Measurements from ENCODE around the gene ANKRD34B.
"Not testable (repeated sequence)": the region's sequence is repeated elsewhere in the genome, so short reads cannot be mapped to it uniquely, and the experiment has no call there.

Gene ANKRD34B

DNA sequence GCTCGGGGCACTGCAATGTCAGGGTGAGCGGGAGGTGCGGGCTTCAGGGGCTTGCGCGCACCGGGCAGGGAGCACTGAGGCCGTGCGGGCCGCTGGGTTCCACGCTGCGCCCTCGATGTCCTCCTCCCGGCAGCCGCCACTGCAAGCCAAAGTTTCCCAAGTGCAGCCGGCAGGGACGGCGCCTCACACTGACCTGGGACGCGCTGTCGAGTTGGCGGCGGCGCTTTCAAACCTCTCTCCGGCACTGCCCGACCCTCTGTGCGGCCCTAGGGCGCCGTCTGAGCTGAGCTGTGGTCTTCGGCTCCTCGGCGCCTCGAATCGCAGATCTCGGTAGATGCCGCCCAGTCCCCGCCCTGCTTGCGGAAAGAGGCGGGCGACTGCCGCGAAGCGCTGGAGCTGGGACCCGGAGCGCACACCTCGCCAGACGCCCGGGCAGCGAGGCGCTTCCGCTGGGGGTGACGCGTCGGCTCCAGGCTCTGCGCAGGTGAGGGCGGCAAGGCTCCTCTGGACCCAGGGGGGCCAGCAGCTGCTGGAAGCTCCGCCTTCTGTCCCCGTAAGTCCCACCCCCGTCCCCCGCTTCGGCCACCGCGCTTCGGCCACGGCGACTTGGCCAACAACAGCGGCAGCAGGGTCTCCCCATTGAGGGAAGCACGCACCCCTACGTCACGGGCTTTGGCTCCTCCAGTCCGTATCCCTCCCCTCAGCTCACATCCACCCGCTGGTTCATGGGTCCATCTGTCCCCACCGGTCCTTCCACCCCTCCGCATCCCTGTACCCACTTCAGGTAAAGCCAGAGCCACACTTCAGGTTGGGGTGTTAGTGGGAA, at the start of gene ANKRD34B:
ANKRD34B (minus strand) TSS at position 320 of the 826 bp plus-strand sequence. CDS start 10,261 bp downstream, outside the sequence.
- peak; percentile 74 for DNase-seq (ENCODE audit: low spot score)

DNA sequence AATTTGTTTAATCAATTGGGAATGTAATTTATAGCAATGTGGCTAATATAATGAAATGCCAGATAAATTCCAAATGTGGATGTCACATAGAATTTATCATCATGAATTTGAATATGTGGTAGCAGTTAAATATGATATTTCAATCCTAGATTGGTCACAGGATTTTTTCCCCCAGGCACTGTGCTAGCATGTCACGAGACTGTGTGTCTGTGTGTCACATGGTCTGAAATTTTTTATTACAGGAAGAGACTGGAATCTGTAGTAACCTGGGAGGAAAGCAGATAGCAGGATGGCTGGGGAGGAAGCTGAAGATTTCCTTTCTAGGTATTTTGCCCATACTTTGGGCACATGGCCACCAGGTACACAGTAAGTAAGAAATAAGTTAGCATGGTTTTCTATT, 49.0 kb upstream of the ANKRD34B start:
- no peak for DNase-seq (ENCODE audit: low spot score)

DNA sequence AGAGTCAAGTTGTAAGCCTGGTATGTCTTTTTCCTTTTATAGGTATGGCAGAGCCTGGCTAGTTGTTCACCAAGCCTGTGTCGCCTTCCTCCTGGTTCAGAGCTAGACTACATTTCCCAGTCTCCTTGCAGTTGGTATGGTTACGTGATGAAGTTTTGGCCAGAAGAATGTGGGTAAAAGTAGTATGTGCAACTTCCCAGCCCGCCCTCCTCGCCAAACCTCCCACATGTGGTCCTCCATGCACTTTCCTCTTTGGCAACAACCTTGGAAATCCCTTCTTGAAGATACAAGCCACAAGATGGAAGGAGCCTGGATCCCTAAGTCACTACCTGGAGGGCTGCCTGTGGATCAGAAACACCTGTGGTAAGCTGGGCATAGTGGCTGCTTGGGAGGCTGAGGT, 48.4 kb upstream of the ANKRD34B start:
- no peak for DNase-seq (ENCODE audit: low spot score)

DNA sequence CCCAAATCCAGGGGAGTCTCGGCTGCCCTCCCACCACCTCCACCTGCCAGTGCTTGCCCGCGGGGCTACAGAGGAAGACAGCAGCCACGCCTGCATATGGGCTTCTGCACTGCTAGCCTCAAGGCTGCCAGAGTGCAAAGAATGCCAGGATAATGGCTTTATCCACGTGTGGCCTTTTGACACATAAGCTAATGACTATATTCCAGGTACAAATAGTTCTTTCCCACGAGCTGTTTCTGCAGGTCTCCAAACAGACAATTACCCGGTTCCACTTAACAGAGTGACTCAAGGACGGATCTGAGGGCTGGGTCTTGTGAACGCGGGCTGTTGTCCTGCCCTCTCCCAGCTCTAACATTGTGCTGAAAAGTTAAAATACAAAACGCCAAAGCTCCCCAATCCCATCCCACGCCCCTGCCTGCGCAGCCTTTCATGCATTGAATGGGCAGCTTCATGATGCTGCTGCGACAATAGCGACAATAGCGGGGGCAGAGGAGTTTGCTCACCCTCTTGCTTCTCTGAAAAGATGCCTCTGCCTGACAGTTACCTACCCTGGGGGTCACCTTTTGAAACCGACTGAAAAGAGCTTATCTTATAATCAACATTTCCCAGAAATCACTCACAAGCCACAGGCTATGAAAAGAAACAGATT, 45.3 kb upstream of the ANKRD34B start:
- peak; percentile 63 for DNase-seq (ENCODE audit: low spot score)

DNA sequence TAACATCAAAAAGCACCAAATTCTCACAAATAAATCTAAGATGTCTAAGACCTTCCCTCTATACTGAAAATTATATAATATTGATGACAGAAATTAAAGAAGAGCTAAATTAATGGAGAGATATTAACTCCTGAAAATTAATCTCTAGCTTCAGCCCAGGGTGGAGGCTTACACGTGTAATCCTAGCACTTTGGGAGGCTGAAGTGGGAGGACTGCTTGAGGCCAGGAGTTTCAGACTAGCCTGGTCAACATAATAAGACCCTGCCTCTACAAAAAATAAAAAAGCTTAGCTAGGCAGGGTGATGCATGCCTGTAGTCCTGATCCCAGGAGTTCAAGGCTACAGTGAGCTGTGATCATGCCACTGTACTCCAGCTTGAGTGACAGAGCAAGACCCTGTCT, 39.6 kb upstream of the ANKRD34B start:
- DNase-seq (ENCODE audit: low spot score), result no peak

DNA sequence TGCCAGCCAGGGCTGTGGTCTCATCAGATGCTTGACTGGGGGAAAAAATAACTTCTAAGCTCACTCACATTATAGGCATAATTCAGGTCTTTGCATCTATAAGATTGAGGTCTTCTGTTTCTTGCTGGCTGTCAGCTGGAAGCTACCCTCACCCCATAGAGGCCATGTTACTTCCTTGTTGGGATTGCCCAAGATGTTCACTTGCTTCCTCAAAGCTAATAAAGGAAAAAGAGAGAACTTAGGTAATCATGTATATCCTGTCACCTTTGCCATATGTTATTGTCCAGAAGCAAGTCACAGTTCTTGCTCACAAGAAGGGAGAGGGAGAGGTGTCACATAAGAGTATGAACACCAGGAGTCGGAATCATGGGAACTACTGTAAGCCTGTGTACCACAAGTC, 38.7 kb upstream of the ANKRD34B start:
- no peak for DNase-seq (ENCODE audit: low spot score)

DNA sequence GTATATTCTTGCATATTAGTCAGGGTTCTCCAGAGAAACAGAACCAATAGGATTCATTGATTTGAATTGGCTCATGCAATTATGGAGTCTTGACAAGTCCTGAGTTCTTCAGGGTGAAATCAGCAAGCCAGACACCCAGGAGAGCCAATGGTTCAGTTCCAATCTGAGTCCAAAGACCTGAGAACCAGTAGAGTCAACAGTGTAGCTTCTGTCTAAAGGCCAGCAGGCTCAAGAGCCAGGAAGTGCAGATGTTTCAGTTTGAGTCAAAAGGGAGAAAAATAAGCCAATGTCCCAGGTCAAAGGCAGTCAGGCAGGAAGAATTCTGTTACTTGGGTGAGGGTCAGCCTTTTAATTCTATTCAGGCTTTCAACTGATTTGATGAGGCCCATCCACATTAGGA, 37.8 kb upstream of the ANKRD34B start:
- no peak for DNase-seq (ENCODE audit: low spot score)

DNA sequence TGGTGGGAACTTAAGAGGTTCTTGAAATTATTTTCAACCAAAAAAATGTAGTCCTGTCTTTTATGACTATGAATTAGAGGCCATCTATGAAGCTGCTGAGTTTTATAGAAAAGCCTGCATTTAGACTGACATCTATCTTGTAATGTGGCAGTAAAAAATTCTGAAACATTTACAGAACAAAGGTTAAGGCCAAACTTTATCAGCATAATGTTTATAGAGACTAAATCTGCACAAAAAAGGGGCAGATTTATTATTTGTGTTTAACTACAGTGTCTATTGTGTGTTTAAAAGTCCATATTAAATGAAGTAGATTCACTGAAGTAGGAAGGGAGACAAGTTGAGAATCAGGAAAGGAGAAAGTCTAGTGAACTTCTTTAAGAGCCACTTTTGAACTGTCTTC, 37.3 kb upstream of the ANKRD34B start:
- no peak for DNase-seq (ENCODE audit: low spot score)

DNA sequence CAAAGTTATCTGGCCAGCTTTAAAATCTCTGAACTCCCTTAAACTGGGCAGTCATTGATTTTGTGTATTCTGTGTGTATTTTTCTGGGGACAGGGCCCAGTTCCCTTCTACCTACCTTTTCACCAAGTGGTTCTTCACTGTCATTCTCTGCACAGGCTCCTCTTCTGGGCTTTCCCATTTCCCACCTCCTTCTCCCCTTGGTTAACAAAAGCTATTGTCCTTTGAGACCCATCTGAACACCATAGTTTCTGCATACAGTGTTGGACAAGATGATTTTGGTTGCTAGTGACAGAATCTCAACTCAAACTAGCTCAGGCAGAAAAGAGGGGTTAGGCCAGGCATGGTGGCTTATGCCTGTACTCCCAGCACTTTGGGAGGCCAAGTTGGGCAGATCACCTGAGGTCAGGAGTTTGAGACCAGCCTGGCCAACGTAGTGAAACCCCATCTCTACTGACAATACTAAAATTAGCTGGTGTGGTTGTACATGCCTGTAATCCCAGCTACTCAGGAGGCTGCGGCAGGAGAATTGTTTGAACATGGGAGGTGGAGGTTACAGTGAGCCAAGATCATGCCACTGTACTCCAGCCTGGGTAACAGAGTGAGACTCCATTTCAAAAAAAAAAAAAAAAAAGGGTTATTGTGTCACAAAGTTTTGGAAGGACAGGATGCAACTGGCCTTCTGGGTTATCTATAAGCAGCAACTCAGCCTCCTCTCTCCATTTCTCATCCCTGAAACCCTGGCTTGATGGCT, 31.0 kb upstream of the ANKRD34B start:
- DNase-seq (ENCODE audit: low spot score), result no peak

DNA sequence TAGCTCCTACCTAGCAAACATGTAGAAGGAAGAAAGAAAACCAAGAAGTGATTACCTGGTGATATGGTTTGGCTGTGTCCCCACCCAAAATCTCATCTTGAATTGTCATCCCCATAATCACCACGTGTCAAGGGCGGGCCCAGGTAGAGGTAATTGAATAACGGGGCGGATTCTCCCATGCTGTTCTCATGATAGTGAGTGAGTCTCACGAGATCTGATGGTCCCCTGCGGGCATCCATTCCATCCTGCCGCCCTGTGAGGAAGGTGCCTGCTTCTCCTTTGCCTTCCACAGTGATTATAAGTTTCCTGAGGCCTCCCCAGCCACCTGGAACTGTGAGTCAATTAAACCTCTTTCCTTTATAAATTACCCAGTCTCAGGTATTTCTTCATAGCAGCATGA, 27.4 kb upstream of the ANKRD34B start:
- DNase-seq (ENCODE audit: low spot score), result no peak

DNA sequence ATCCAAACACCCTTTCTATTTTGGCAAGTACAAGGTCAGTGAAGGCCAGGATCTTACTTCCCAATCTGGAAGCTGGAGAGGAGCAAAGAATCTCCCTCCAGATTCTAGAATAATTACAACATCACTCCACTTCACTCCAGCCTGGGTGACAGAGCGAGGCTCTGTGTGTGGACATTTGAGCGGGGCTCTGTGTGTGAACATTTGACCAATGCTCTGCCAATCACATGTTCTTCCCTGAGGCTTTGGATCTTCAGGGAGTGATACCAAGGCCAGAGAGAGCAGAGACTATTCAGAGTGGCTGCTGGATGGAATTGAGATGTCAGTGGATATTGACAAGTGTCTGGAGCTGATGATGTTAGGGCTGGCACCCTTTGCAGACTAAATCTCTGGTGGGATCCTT, 24.7 kb upstream of the ANKRD34B start:
- DNase-seq (ENCODE audit: low spot score), result no peak

DNA sequence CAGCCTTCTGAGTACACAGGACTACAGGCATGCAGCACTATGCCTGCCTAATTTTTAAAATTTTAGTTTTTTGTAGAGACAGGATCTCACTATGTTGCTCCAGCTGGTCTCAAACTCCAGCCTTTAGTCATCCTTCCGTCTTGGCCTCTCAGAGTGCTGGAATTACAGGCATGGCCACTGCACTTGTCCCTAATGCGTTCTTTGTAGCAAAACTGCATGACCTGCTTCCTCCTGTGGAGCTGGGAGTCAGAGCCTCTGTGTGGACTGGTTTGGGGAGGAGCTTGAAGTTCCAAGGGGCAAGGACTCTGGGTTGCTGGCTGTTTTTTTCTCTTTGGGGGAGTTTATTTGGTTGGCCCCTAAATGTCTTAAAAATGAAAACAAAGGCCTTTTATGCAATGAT, 22.7 kb upstream of the ANKRD34B start:
- DNase-seq (ENCODE audit: low spot score), result no peak

DNA sequence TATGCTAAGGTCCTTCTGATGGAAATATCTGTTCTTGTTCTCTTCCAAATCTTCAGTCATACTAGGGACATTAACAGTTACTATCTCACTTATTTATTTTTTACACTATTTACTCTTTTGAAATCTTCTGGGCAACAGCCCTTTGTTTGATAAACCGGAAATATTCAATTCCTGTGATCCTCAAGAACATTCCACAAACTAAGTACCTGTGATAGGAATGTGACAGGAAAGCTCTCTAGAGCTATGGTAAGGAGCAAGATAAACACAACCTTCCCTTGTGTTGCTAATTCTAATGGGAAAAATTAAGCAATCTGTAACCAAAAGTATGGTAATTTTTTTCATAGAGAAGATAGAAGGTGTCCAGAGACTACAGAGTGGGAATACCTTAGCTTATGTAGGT, 22.0 kb upstream of the ANKRD34B start:
- DNase-seq (ENCODE audit: low spot score), result no peak

DNA sequence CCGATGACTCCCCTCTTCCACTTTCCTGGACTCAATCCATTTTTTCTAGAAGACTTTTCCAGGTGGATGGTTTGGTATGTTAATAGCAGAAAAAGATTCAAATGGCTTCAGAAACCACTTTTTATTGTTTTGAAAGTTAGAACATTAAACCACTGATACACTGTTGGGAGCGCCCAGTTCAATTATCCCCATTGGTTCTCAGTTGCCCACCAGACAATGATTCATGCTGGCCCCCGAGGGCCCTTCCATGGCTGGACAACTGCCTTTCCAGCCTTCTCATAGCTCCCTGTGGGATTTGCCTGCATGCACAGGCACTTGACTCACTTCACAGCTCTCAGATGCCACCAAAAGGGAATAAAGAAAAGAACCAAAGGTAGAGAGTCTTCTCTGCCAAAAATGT, 21.3 kb upstream of the ANKRD34B start:
- DNase-seq (ENCODE audit: low spot score), result no peak

DNA sequence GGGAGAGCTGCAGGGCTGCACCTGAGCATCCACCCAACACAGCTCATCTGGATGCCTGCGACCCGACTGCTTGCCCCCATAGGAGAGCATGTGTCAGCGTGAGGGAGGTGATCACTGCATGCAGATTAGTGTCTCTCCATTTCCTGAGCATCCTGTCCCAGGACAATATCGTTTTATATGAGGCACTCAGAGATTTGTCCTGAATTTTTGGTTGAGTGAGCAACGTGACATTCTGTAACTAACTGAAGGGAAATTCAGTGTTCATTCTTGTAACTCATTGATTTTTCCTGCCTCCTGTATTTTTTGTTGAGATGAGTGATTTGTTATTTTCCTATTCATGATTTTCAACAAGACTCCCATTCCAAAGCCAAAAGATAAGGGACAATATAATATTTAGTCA, 20.7 kb upstream of the ANKRD34B start:
- no peak for DNase-seq (ENCODE audit: low spot score)

DNA sequence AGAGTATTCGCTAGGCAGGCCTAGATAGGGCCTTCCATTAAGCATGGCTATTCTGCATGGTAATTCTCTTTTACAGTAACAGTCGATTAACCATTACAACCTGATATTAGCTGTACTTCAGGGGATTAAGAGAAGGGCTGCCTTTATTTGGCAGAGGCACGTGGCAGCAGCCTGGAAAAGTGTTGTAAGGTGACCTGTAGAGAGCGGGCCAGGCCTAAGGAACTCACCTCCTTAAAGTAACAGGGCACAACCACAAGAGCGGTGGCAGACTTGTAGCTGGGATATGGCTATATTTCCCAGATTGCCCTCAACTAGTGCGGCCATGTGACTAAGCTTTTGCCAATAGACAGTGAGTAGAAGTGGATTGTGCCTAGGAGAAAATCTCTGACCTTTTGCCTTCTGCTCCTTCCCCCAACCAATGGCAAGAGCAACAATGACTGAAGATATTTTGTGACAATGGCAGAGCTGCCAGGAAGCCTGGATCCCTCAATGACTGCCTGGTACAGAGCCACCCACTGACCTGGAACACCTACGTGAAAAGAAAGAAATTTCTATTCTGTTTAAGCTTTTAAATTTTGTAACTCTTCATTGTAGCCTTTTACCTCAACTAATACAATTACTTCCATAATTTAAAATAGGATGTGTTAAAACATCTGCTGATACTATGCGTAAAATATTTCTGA, 18.9 kb upstream of the ANKRD34B start:
- DNase-seq (ENCODE audit: low spot score), result no peak

DNA sequence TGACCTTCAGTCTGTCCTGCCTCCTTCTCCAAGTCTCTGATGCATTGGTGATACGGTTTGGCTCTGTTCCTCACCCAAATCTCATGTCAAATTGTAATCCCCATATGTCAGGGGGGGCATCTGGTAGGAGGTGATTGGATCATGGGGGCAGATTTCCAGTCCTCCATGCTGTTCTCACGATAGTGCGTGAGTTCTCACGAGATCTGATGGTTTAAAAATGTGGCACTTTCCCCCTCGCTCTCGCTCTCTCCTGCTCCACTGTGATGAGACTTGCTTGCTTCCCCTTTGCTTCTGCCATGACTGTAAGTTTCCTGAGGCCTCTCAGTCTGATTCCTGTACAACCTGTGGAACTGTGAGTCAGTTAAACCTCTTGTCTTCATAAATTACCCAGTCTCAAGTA, 14.7 kb upstream of the ANKRD34B start:
- DNase-seq (ENCODE audit: low spot score), result no peak

DNA sequence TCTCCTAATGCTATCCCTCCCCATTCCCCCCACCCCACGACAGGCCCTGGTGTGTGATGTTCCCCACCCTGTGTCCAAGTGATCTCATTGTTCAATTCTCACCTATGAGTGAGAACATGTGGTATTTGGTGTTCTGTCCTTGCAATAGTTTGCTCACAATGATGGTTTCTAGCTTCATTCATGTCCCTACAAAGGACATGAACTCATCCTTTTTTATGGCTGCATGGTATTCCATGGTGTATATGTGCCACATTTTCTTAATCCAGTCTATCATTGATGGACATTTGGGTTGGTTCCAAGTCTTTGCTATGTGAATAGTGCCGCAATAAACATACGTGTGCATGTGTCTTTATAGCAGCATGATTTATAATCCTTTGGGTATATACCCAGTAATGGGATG, 10.2 kb upstream of the ANKRD34B start:
- DNase-seq (ENCODE audit: low spot score), result not testable (repeated sequence)

DNA sequence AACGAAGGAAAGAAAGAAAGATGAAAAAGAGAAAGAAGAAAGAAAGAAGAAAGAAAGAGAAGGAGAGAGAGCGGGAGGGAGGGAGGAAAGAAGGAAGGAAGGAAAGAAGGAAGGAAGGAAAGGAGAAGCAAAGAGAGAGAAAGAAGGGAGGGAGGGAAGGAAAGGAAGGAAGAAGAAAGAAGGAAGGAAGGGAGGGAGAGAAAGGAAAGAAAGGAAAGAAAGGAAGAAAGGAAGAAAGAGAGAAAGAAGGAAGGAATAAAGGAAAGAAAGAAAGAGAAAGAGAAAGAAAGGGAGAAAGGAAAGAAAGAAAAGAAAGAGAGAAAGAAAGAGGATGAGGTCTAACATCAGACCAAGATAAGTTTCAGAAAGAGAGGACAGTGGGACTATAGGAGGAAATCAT, 9.0 kb upstream of the ANKRD34B start:
- DNase-seq (ENCODE audit: low spot score), result no peak

DNA sequence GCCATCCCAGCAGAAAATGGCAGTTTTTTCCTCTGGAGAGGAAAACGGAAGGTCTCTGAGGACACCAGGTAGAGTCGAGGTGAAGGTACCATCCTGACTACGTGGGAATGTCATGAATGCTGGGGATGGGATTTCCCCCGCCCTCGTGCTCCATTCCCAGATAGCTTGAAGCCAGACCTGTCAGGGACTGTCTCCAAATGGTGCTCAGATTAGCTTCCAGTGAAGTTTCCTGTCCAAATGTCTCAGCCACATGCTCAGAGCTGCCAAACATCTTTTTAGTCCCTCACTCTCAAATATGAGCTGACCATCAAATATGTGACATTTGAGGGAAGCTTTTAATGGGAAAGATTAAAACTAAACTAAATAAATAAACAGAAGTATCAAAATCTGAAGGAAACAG, 7.6 kb upstream of the ANKRD34B start:
- DNase-seq (ENCODE audit: low spot score), result no peak

DNA sequence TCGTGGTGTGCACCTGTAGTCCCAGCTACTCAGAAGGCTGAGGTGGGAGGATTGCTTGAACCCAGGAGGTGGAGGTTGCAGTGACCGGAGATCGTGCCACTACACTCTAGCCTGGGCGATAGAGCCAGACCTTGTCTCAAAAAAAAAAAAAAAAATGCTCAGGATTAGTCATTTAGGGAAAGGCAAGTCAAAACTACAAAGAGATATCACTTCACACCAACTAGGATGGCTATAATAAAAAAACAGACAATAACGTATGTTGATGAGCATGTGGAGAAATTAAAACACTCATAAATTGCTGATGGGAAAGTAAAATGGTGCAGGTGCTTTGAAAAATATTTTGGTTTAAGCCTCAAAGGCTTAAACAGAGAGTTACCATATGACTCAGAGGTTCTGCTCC, 6.3 kb upstream of the ANKRD34B start:
- no peak for DNase-seq (ENCODE audit: low spot score)

DNA sequence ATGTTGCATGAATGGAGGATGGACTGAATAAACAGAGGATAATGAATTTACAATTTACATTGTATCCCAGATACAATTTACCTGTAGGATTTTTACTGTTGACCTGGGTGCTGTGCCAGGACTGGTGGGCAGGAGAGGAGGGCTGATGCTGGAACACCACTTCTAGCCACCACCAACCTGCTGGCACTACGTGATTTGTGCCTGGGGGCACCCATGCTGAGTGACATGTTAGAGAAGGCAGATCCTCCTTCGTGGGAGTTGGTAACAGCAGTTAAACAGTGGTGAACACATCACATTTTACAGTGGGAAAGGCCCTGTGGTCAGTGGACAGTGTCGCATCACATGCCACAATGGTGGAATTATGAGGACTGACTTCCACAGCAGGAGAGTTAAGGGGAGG, 3.0 kb upstream of the ANKRD34B start:
- no peak for DNase-seq (ENCODE audit: low spot score)
